LNCAP (cell line): ENCODE data around the gene PNLIPRP2.

Experiments used
- CTCF ChIP-seq: fragments of 450-650 bp; IDR thresholded peaks from 2 replicates; pipeline ENCODE4 v1.5.1; 2017; ENCODE audit warnings: mild to moderate bottlenecking

Gene PNLIPRP2

GRCh38 chr10:116593139-116593740 lies 27.5 kb upstream of the PNLIPRP2 start:
- TF ChIP-seq CTCF: no peak

GRCh38 chr10:116594525-116595035 lies 26.2 kb upstream of the PNLIPRP2 start:
- no peak for TF ChIP-seq CTCF

- TF ChIP-seq CTCF: no peak
These were observed 24.7 kb upstream of the PNLIPRP2 start for GRCh38 chr10:116596062-116596461.

GRCh38 chr10:116597543-116597942 lies 23.2 kb upstream of the PNLIPRP2 start:
- no peak for TF ChIP-seq CTCF

GRCh38 chr10:116598329-116598728 lies 22.4 kb upstream of the PNLIPRP2 start:
- TF ChIP-seq CTCF: no peak

- no peak for TF ChIP-seq CTCF
These were observed 20.8 kb upstream of the PNLIPRP2 start for GRCh38 chr10:116599991-116600390.

GRCh38 chr10:116602648-116603400 lies 17.9 kb upstream of the PNLIPRP2 start:
- TF ChIP-seq CTCF: no peak
